Measurements from ENCODE around the gene PVRIG. TPM values are rescaled to one million over a fixed set of nuclear protein-coding genes. Genes with fewer than 3 reads are reported as not detected.
"Not testable (repeated sequence)": the region's sequence is repeated elsewhere in the genome, so short reads cannot be mapped to it uniquely, and the experiment has no call there.

PVRIG gene
- total RNA-seq, 2 experiments from 2014 or later, result 22.7 to 22.8 TPM

DNA sequence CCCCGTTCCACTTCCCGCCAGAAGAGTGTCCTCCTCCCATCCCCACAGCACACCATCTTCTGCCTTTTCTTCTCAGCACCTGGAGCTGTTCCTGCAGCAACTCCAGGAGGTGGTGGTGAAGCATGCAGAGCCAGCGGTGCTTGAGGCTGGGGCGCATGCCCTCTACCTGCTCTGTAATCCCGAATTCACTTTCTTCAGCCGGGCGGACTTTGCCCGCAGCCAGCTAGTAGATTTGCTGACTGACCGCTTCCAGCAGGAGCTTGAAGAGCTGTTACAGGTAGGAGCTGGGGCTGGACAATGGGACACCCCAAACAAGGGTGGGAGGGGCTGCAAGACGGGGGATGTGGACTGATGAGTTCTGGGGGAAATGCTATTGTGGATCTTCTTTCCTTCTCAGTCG, 19.1 kb upstream of the PVRIG start:
- CTCF ChIA-PET, result interaction anchor here (1.1 kb wide), 1 partner anchor 10 kb away, joined by 3 read pairs; no protein-coding TSS in a partner anchor
- no peak overlapping the region for H3K27ac Mint-ChIP-seq
- H3K36me3 Mint-ChIP-seq (ENCODE audit: low read depth), result no peaks in the 10 kb centered on the region
- no peaks in the 10 kb centered on the region for H3K27me3 Mint-ChIP-seq (ENCODE audit: low read depth)
- H3K4me1 Mint-ChIP-seq (ENCODE audit: low read depth), result peaks cover 9% of the 10 kb centered on the region
- intact Hi-C loops (cut with micrococcal nuclease), result no loop called here
- H3K9me3 Mint-ChIP-seq, result no peaks in the 10 kb centered on the region
- H3K4me3 Mint-ChIP-seq, result no peak overlapping the region
- no peak for DNase-seq

DNA sequence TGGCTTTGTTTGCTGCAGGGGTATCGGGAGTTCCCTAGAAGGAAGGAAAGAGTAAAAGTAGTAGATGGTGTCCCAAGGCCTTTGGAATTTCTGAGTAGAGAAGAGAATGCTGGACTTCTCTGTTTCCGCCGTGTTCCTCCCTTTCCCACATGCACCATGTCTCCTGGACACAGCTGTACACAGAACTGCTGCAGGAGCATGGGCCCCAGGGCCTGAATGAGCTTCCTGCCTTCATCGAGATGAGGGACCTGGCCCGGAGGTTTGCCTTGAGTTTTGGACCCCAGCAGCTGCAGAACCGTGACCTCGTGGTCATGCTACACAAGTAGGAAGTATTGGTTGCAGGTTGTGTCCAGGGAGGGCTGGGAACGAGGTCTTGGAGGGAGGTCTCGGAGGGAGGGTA, 15.3 kb upstream of the PVRIG start:
- CTCF ChIA-PET, result interaction anchor here (1.1 kb wide), 1 partner anchor 11 kb away, joined by 4 read pairs; no protein-coding TSS in a partner anchor
- Mint-ChIP-seq H3K4me1 (ENCODE audit: low read depth) (peaks cover 18% of the 10 kb centered on the region), H3K27me3 (ENCODE audit: low read depth) (no peaks in the 10 kb centered on the region), H3K27ac (no peak overlapping the region), H3K9me3 (no peaks in the 10 kb centered on the region), H3K4me3 (no peak overlapping the region), H3K36me3 (ENCODE audit: low read depth) (no peaks in the 10 kb centered on the region)
- intact Hi-C loops (cut with micrococcal nuclease), result no loop called here
- DNase-seq, result no peak

DNA sequence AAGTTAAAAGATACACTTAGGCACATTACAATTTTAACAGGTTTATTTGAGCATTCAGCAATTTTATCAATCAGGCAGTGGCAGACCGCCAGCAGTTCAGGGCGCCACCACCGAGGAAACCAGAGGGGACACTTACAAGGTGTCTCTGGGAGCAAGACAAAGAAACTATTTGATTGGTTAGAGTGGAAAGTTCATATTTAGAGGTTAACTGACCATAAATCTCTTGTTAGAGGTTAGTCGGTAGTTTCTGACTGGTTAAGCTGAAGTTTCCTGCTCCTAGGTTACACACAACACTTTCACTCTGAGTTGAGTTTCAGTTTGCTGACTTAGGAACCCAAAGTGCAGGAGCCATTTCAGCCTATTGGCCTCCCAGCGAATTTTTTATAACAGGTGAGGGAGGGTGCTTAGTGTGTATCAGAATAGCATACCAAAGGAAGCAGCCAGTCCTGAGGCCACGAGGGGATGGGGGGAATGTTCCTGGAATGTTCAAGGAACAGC, 10.8 kb upstream of the PVRIG start:
- Mint-ChIP-seq H3K9me3 (no peaks in the 10 kb centered on the region), H3K27me3 (ENCODE audit: low read depth) (no peaks in the 10 kb centered on the region), H3K36me3 (ENCODE audit: low read depth) (peaks cover 9% of the 10 kb centered on the region), H3K4me1 (ENCODE audit: low read depth) (peaks cover 52% of the 10 kb centered on the region), H3K27ac (peak overlapping the region; percentile 92), H3K4me3 (peak overlapping the region; percentile 68)
- CTCF ChIA-PET, result interaction anchor here (1.2 to 3.7 kb wide), 9 partner anchors 9 to 78 kb away, joined by 5 to 25 read pairs (median 7); no protein-coding TSS in a partner anchor
- intact Hi-C loops (cut with micrococcal nuclease), result loop anchor here (1.0 to 5.0 kb wide), 4 partner anchors 8 to 138 kb away; no protein-coding TSS in a partner anchor
- DNase-seq, result peak; percentile 78

DNA sequence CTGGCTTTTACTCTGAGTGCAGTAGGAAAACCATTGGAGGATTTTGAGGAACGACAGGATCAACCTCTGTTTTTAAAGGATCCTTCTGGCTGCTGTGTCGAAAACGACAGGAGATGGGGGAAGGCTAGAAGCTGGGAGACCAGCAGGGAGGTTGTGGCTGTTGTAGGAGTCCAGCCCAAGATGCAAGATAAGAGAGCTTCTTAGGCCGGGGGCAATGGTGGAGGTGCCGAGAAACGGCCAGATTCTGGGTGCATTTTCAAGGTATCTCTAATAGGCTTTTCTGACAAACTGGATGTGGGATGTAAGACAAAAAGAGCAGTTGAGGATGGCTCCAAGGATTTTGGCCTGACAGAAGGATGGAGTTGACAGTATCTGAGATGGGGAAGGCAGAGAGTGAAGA, 10.3 kb upstream of the PVRIG start:
- Mint-ChIP-seq H3K36me3 (ENCODE audit: low read depth) (peaks cover 9% of the 10 kb centered on the region), H3K9me3 (no peaks in the 10 kb centered on the region), H3K27me3 (ENCODE audit: low read depth) (no peaks in the 10 kb centered on the region), H3K4me3 (peak overlapping the region; percentile 68), H3K4me1 (ENCODE audit: low read depth) (peaks cover 57% of the 10 kb centered on the region), H3K27ac (peak overlapping the region; percentile 87)
- DNase-seq, result no peak
- CTCF ChIA-PET, result interaction anchor here (1.6 to 3.7 kb wide), 7 partner anchors 8 to 78 kb away, joined by 5 to 25 read pairs (median 13); no protein-coding TSS in a partner anchor
- intact Hi-C loops (cut with micrococcal nuclease), result loop anchor here (1.0 to 5.0 kb wide), 4 partner anchors 8 to 138 kb away; no protein-coding TSS in a partner anchor

- CTCF ChIA-PET, result interaction anchor here (0.7 to 3.7 kb wide), 13 partner anchors 7 to 197 kb away, joined by 3 to 25 read pairs (median 3); no protein-coding TSS in a partner anchor
- H3K4me1 Mint-ChIP-seq (ENCODE audit: low read depth), result peaks cover 70% of the 10 kb centered on the region
- H3K9me3 Mint-ChIP-seq, result no peaks in the 10 kb centered on the region
- intact Hi-C loops (cut with micrococcal nuclease), result loop anchor here (5.0 to 10.0 kb wide), 2 partner anchors 34 to 296 kb away; partner anchors contain the start of genes GPC2, STAG3 and TRIM4
- H3K27ac Mint-ChIP-seq, result peak overlapping the region; percentile 95
- H3K36me3 Mint-ChIP-seq (ENCODE audit: low read depth), result peaks cover 9% of the 10 kb centered on the region
- peak overlapping the region; percentile 76 for H3K4me3 Mint-ChIP-seq
- no peaks in the 10 kb centered on the region for H3K27me3 Mint-ChIP-seq (ENCODE audit: low read depth)
- DNase-seq, result peak; percentile 42
Measured at GRCh38 chr7:100210805-100211204, 8.9 kb upstream of the PVRIG start.

- Mint-ChIP-seq H3K27ac (peak overlapping the region; percentile 95), H3K9me3 (no peaks in the 10 kb centered on the region), H3K36me3 (ENCODE audit: low read depth) (peaks cover 9% of the 10 kb centered on the region), H3K4me1 (ENCODE audit: low read depth) (peaks cover 74% of the 10 kb centered on the region), H3K27me3 (ENCODE audit: low read depth) (no peaks in the 10 kb centered on the region), H3K4me3 (peak overlapping the region; percentile 76)
- DNase-seq, result peak; percentile 81
- intact Hi-C loops (cut with micrococcal nuclease), result loop anchor here (5.0 to 10.0 kb wide), 2 partner anchors 34 to 297 kb away; partner anchors contain the start of genes GPC2, STAG3 and TRIM4
- CTCF ChIA-PET, result interaction anchor here (0.6 to 3.7 kb wide), 11 partner anchors 6 to 196 kb away, joined by 3 to 25 read pairs (median 3); no protein-coding TSS in a partner anchor
Measured at GRCh38 chr7:100211342-100211780, 8.4 kb upstream of the PVRIG start.

GRCh38 chr7:100212631-100213286, 7.0 kb upstream of the PVRIG start:
- DNase-seq, result no peak
- CTCF ChIA-PET, result interaction anchor here (0.6 to 1.7 kb wide), 3 partner anchors 20 to 753 kb away, joined by 3 to 5 read pairs (median 3); no protein-coding TSS in a partner anchor
- intact Hi-C loops (cut with micrococcal nuclease), result loop anchor here (5.0 to 10.0 kb wide), 2 partner anchors 35 to 298 kb away; partner anchors contain the start of genes GPC2, STAG3 and TRIM4
- no peaks in the 10 kb centered on the region for H3K9me3 Mint-ChIP-seq
- H3K27me3 Mint-ChIP-seq (ENCODE audit: low read depth), result no peaks in the 10 kb centered on the region
- H3K27ac Mint-ChIP-seq, result peak overlapping the region; percentile 69
- H3K36me3 Mint-ChIP-seq (ENCODE audit: low read depth), result peaks cover 9% of the 10 kb centered on the region
- peak overlapping the region; percentile 3 for H3K4me3 Mint-ChIP-seq
- H3K4me1 Mint-ChIP-seq (ENCODE audit: low read depth), result peaks cover 85% of the 10 kb centered on the region

DNA sequence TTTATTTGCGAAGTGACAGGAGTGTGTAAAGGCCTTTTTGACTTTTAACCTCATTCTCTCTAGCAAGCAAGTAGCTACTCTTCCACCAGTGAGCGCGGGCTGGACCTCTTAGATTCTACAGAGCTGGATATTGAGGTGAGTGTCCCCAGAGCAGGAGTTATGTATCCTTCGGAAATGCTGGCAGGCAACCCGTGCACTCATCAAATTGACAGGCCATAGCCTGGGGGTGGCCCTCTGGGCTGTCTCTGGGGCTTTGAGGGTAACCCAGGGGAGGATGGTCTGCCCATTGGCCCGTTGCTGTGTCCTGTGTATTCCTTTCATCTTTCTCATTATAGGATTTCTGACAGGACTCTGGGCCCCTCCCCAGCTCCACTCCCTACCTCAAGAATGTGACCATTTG, 6.1 kb upstream of the PVRIG start:
- intact Hi-C loops (cut with micrococcal nuclease), result loop anchor here (5.0 to 10.0 kb wide), 2 partner anchors 36 to 299 kb away; partner anchors contain the start of genes GPC2, STAG3 and TRIM4

GRCh38 chr7:100214356-100214755, 5.4 kb upstream of the PVRIG start:
- CTCF ChIA-PET; H3K27me3 Mint-ChIP-seq (ENCODE audit: low read depth); H3K4me3 Mint-ChIP-seq; H3K9me3 Mint-ChIP-seq: not testable (repeated sequence)
- Mint-ChIP-seq H3K27ac (peak overlapping the region; percentile 70), H3K36me3 (ENCODE audit: low read depth) (peaks cover 16% of the 10 kb centered on the region), H3K4me1 (ENCODE audit: low read depth) (peaks cover 82% of the 10 kb centered on the region)
- intact Hi-C loops (cut with micrococcal nuclease), result loop anchor here (5.0 to 10.0 kb wide), 2 partner anchors 37 to 300 kb away; partner anchors contain the start of genes GPC2, STAG3 and TRIM4
- DNase-seq, result peak; percentile 52

More for the DNA sequence above, 6.1 kb upstream of the PVRIG start:
- Mint-ChIP-seq H3K4me3 (no peak overlapping the region), H3K9me3 (no peaks in the 10 kb centered on the region), H3K27me3 (ENCODE audit: low read depth) (no peaks in the 10 kb centered on the region), H3K4me1 (ENCODE audit: low read depth) (peaks cover 82% of the 10 kb centered on the region), H3K27ac (peak overlapping the region; percentile 59), H3K36me3 (ENCODE audit: low read depth) (peaks cover 12% of the 10 kb centered on the region)
- DNase-seq, result no peak
- CTCF ChIA-PET, result interaction anchor here (1.7 kb wide), 1 partner anchor 82 kb away, joined by 5 read pairs; no protein-coding TSS in a partner anchor

DNA sequence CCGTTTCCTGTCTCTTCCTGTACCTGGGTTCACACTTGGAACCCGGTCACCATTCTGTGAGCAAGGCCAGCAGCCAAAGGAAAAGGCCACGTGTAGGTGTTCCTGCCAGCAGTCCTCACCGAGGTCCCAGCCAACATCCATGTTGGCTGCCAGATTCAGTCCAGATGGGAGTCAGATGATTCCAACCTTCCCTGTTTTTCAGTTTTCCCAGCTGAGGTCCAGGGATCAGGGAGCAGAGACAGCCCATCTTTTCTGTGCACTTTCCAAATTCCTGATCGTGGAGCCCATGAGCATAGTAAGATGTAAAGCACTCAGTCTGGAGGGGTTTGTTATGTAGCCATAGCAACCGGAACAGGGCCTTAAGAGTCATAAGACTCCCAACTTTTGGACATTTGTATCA, 3.9 kb upstream of the PVRIG start:
- no peak for DNase-seq
- CTCF ChIA-PET, result interaction anchor here (0.6 to 4.5 kb wide), 5 partner anchors 14 to 83 kb away, joined by 3 to 41 read pairs (median 12); partner anchors contain the start of gene GAL3ST4
- peaks cover 67% of the 10 kb centered on the region for H3K4me1 Mint-ChIP-seq (ENCODE audit: low read depth)
- peaks cover 25% of the 10 kb centered on the region for H3K36me3 Mint-ChIP-seq (ENCODE audit: low read depth)
- no peak overlapping the region for H3K4me3 Mint-ChIP-seq
- H3K27me3 Mint-ChIP-seq (ENCODE audit: low read depth), result no peaks in the 10 kb centered on the region
- peak overlapping the region; percentile 8 for H3K27ac Mint-ChIP-seq
- no peaks in the 10 kb centered on the region for H3K9me3 Mint-ChIP-seq
- intact Hi-C loops (cut with micrococcal nuclease), result loop anchor here (10.0 kb wide), 1 partner anchor 301 kb away; the partner anchor contains the start of gene TRIM4

DNA sequence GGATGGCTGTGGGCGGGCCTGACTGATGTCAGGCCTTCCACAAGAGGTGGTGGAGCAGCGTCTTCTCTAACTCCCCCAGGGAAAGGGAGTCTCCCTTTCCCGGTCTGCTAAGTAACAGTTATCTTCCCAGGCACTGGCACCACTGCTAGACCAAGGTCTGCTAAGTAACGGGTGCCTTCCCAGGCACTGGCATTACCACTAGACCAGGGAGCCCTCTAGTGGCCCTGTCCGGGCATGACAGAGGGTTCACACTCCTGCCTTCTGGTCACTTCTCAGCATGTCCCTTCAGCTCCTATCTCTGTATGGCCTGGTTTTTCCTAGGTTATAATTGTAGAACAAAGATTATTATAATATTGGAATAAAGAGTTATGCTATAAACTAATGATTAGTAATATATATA, 1.8 kb upstream of the PVRIG start:
- not testable (repeated sequence) for H3K4me3 Mint-ChIP-seq; H3K27me3 Mint-ChIP-seq (ENCODE audit: low read depth); H3K9me3 Mint-ChIP-seq
- Mint-ChIP-seq H3K36me3 (ENCODE audit: low read depth) (peaks cover 40% of the 10 kb centered on the region), H3K27ac (peak overlapping the region; percentile 96), H3K4me1 (ENCODE audit: low read depth) (peaks cover 62% of the 10 kb centered on the region)
- DNase-seq, result peak; percentile 94
- CTCF ChIA-PET, result interaction anchor here (0.6 to 4.5 kb wide), 18 partner anchors 9 to 94 kb away, joined by 3 to 41 read pairs (median 6); partner anchors contain the start of gene GAL3ST4
- intact Hi-C loops (cut with micrococcal nuclease), result loop anchor here (1.0 to 10.0 kb wide), 3 partner anchors 9 to 303 kb away; partner anchors contain the start of gene TRIM4

Data from activated naive CD4-positive, alpha-beta T cell treated with anti-CD3 and anti-CD28 coated beads for 36 hours (primary cell).